Panc1 (cell line): Measurements from ENCODE around the gene GPR152.
A peak's percentile ranks its signal among the peaks of the same experiment; 100 is the strongest.

Experiments
- POLR2AphosphoS5 ChIP-seq: IDR thresholded peaks from 2 replicates; pipeline ENCODE4 v1.6.1; 2012; ENCODE audit warnings: mild to moderate bottlenecking, low read depth, low read length, moderate library complexity
- SIN3A ChIP-seq: IDR thresholded peaks from 2 replicates; pipeline ENCODE4 v1.6.1; 2012; ENCODE audit warnings: low read depth, mild to moderate bottlenecking, low read length, moderate library complexity, borderline replicate concordance; ENCODE audit not compliant: insufficient read depth
- TCF7L2 ChIP-seq: IDR thresholded peaks from 2 replicates; pipeline ENCODE4 v1.6.1; 2011; ENCODE audit warnings: mild to moderate bottlenecking, low read depth, low read length, inconsistent platforms
- TF ChIP-seq, protein P1 (sequence below): fragments of 450-650 bp; IDR thresholded peaks from 2 replicates; pipeline ENCODE4 v1.5.1; 2017; ENCODE audit warnings: mild to moderate bottlenecking
- TF ChIP-seq, protein P2 (sequence below), 2 experiments: IDR thresholded peaks; 2 replicates each; pipeline ENCODE4 v1.6.1; 2011 to 2012; ENCODE audit warnings: low read depth in 2 of 2, control low read depth in 1 of 2, low read length in 1 of 2, mild to moderate bottlenecking in 1 of 2, moderate library complexity in 1 of 2; ENCODE audit not compliant: insufficient read depth in 1 of 2

DNA sequence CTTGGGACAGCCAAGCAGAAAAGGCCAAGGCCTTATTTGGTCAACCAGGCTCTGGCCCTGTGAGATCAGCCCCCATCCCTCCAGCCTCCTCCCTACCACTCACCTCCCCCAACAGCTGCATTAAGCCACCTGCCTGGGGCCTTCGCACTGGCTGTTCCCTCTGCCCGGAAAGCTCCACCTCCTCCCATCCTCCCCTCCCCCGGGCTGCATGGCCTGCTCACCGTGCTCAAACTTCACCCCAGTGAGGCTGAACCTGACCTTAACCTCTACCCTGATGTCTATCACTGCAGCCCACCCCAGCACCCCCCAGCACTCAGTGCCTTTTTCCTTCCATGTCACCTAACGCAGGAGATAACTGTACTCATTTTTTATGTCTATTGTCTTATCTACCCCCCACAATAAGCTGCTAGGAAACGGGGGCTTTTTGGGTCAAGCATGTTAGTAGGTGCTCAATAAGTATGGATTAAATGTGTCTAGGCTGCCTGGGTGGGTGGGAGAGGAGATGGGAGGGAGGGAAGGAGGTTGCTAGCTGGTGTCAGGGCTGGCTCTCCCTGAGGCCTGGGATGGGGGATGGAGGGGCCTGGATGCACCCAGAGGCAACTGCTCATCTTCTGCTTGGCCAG is 16.0 kb downstream of the GPR152 start:
- TF ChIP-seq, protein P1, sequence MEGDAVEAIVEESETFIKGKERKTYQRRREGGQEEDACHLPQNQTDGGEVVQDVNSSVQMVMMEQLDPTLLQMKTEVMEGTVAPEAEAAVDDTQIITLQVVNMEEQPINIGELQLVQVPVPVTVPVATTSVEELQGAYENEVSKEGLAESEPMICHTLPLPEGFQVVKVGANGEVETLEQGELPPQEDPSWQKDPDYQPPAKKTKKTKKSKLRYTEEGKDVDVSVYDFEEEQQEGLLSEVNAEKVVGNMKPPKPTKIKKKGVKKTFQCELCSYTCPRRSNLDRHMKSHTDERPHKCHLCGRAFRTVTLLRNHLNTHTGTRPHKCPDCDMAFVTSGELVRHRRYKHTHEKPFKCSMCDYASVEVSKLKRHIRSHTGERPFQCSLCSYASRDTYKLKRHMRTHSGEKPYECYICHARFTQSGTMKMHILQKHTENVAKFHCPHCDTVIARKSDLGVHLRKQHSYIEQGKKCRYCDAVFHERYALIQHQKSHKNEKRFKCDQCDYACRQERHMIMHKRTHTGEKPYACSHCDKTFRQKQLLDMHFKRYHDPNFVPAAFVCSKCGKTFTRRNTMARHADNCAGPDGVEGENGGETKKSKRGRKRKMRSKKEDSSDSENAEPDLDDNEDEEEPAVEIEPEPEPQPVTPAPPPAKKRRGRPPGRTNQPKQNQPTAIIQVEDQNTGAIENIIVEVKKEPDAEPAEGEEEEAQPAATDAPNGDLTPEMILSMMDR = no peak
- TF ChIP-seq, protein P2, sequence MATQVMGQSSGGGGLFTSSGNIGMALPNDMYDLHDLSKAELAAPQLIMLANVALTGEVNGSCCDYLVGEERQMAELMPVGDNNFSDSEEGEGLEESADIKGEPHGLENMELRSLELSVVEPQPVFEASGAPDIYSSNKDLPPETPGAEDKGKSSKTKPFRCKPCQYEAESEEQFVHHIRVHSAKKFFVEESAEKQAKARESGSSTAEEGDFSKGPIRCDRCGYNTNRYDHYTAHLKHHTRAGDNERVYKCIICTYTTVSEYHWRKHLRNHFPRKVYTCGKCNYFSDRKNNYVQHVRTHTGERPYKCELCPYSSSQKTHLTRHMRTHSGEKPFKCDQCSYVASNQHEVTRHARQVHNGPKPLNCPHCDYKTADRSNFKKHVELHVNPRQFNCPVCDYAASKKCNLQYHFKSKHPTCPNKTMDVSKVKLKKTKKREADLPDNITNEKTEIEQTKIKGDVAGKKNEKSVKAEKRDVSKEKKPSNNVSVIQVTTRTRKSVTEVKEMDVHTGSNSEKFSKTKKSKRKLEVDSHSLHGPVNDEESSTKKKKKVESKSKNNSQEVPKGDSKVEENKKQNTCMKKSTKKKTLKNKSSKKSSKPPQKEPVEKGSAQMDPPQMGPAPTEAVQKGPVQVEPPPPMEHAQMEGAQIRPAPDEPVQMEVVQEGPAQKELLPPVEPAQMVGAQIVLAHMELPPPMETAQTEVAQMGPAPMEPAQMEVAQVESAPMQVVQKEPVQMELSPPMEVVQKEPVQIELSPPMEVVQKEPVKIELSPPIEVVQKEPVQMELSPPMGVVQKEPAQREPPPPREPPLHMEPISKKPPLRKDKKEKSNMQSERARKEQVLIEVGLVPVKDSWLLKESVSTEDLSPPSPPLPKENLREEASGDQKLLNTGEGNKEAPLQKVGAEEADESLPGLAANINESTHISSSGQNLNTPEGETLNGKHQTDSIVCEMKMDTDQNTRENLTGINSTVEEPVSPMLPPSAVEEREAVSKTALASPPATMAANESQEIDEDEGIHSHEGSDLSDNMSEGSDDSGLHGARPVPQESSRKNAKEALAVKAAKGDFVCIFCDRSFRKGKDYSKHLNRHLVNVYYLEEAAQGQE (IDR thresholded peaks at IDR 0.05; ENCODE audit: insufficient read depth in 1 of 2, low read depth in 2 of 2, low read length in 1 of 2) = no peak
- peak; percentile 43 for TF ChIP-seq POLR2AphosphoS5
- TF ChIP-seq SIN3A = no peak
- TF ChIP-seq TCF7L2 = no peak
